ENCODE measurements around the gene CTSL. TPM values are rescaled to one million over a fixed set of nuclear protein-coding genes. Genes with fewer than 3 reads are reported as not detected.

Gene CTSL
- polyA plus RNA-seq, 3 donors = 22.0 to 28.8 (median 28.3) TPM

- Mint-ChIP-seq H3K27me3 (ENCODE audit: low read depth in 3 of 3) (peaks cover 12 to 36% (median 20%) of the 10 kb centered on the region in 3 donors), H3K9me3 (peaks cover 6 to 26% (median 17%) of the 10 kb centered on the region in 7 donors), H3K4me1 (peaks cover 9% of the 10 kb centered on the region), H3K27ac (no peak overlapping the region), H3K36me3 (no peaks in the 10 kb centered on the region), H3K4me3 (no peak overlapping the region)
- no peak overlapping the region for H2AFZ ChIP-seq (ENCODE audit: insufficient read depth, low read depth, low read length, poor library complexity, severe bottlenecking)
- H3K36me3 ChIP-seq (replicated peaks in 1 of 2; ENCODE audit: control insufficient read depth in 1 of 2, insufficient read depth in 2 of 2, low read length in 2 of 2) = no peaks in the 10 kb centered on the region
- TF ChIP-seq CTCF (IDR thresholded peaks at IDR 0.05) = no peak
- WGBS (ENCODE audit: insufficient coverage) = 80% methylated on average over 1 of the region's 3 CpGs
- H3K27me3 ChIP-seq (ENCODE audit: control insufficient read depth in 2 of 2, insufficient read depth in 2 of 2, low read length in 2 of 2) = peaks cover 6 to 19% of the 10 kb centered on the region in 2 donors
- intact Hi-C loops (cut with micrococcal nuclease) = no loop called here
- H3K4me1 ChIP-seq (ENCODE audit: control insufficient read depth in 1 of 2, insufficient read depth in 2 of 2, low read length in 2 of 2) = no peaks in the 10 kb centered on the region
- H3K27ac ChIP-seq (ENCODE audit: low read depth in 1 of 2, low read length in 2 of 2) = no peak overlapping the region
- H3K79me2 ChIP-seq (ENCODE audit: insufficient read depth, low read length) = no peaks in the 10 kb centered on the region
- no peak overlapping the region for H3K9ac ChIP-seq (ENCODE audit: insufficient read depth, low read length, poor library complexity, severe bottlenecking)
- H3K9me3 ChIP-seq (replicated peaks in 1 of 2; ENCODE audit: control insufficient read depth in 1 of 2, insufficient read depth in 1 of 2, low read length in 2 of 2) = peaks cover 9 to 11% of the 10 kb centered on the region in 2 donors
- DNase-seq = no peak
- no peak overlapping the region for H3K4me3 ChIP-seq (replicated peaks in 1 of 3; ENCODE audit: low read depth in 2 of 3, low read length in 3 of 3)
- H3K4me2 ChIP-seq (replicated peaks; ENCODE audit: extremely low read depth, low read length, poor library complexity, severe bottlenecking) = no peak overlapping the region
- H4K20me1 ChIP-seq (ENCODE audit: insufficient read depth, low read length) = no peaks in the 10 kb centered on the region
Measured at GRCh38 chr9:87740209-87740608, 14.3 kb downstream of the CTSL start.

GRCh38 chr9:87741326-87741725, 15.4 kb downstream of the CTSL start:
- H3K79me2 ChIP-seq (ENCODE audit: insufficient read depth, low read length) = no peaks in the 10 kb centered on the region
- H4K20me1 ChIP-seq (ENCODE audit: insufficient read depth, low read length) = no peaks in the 10 kb centered on the region
- Mint-ChIP-seq H3K27ac (no peak overlapping the region), H3K4me1 (peaks cover 9% of the 10 kb centered on the region), H3K9me3 (peaks cover 6 to 20% (median 16%) of the 10 kb centered on the region in 7 donors), H3K36me3 (no peaks in the 10 kb centered on the region), H3K4me3 (peak overlapping the region in 1 of 2 donors; percentile 23), H3K27me3 (ENCODE audit: low read depth in 3 of 3) (peaks cover 12 to 37% (median 23%) of the 10 kb centered on the region in 3 donors)
- peaks cover 9 to 11% of the 10 kb centered on the region in 2 donors for H3K9me3 ChIP-seq (replicated peaks in 1 of 2; ENCODE audit: control insufficient read depth in 1 of 2, insufficient read depth in 1 of 2, low read length in 2 of 2)
- TF ChIP-seq CTCF (IDR thresholded peaks at IDR 0.05) = no peak
- no peaks in the 10 kb centered on the region for H3K36me3 ChIP-seq (replicated peaks in 1 of 2; ENCODE audit: control insufficient read depth in 1 of 2, insufficient read depth in 2 of 2, low read length in 2 of 2)
- H3K27me3 ChIP-seq (ENCODE audit: control insufficient read depth in 2 of 2, insufficient read depth in 2 of 2, low read length in 2 of 2) = peaks cover 6 to 21% of the 10 kb centered on the region in 2 donors
- no peak overlapping the region for H3K4me3 ChIP-seq (replicated peaks in 1 of 3; ENCODE audit: low read depth in 2 of 3, low read length in 3 of 3)
- H2AFZ ChIP-seq (ENCODE audit: insufficient read depth, low read depth, low read length, poor library complexity, severe bottlenecking) = no peak overlapping the region
- WGBS (ENCODE audit: insufficient coverage) = 25% methylated on average over 2 of the region's 4 CpGs
- no peak overlapping the region for H3K9ac ChIP-seq (ENCODE audit: insufficient read depth, low read length, poor library complexity, severe bottlenecking)
- DNase-seq = no peak
- H3K4me1 ChIP-seq (ENCODE audit: control insufficient read depth in 1 of 2, insufficient read depth in 2 of 2, low read length in 2 of 2) = no peaks in the 10 kb centered on the region
- H3K27ac ChIP-seq (ENCODE audit: low read depth in 1 of 2, low read length in 2 of 2) = no peak overlapping the region
- no peak overlapping the region for H3K4me2 ChIP-seq (replicated peaks; ENCODE audit: extremely low read depth, low read length, poor library complexity, severe bottlenecking)
- intact Hi-C loops (cut with micrococcal nuclease) = no loop called here

Data from CD14-positive monocyte (primary cell).